NCI-H69 (cell line): ENCODE measurements around the gene CDH4.
"Not testable (repeated sequence)": the region's sequence is repeated elsewhere in the genome, so short reads cannot be mapped to it uniquely, and the experiment has no call there.

Source experiments
- DNase-seq: peaks from one replicate; lab custom pipeline; 2025; lab: John Stamatoyannopoulos, UW

CDH4 gene

DNA sequence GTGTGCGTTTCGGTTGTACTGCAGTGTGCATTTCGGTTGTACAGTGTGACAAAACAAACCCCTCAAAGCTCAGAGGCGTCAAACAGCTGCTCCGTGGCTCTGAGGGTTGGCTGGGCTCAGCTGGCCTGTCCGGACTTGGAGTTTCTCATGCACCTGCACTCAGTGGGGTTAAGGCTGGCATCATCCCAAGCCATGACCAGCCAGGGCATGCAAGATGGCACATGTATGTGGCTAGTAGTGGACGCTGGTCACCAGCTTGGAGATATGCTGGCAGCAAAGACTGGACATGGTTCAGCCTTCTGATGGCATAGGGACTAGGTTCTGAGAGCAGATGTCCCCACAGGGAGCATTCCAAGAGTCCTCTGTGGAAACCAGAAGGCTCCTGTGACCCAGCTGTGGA is 187.2 kb downstream of the CDH4 start:
- DNase-seq = no peak

- no peak for DNase-seq
Measured at GRCh38 chr20:61440548-61441055, 188.5 kb downstream of the CDH4 start.

- no peak for DNase-seq
Measured at GRCh38 chr20:61441537-61441936, 189.5 kb downstream of the CDH4 start.

GRCh38 chr20:61442075-61442670 is 190.1 kb downstream of the CDH4 start:
- DNase-seq = no peak

DNA sequence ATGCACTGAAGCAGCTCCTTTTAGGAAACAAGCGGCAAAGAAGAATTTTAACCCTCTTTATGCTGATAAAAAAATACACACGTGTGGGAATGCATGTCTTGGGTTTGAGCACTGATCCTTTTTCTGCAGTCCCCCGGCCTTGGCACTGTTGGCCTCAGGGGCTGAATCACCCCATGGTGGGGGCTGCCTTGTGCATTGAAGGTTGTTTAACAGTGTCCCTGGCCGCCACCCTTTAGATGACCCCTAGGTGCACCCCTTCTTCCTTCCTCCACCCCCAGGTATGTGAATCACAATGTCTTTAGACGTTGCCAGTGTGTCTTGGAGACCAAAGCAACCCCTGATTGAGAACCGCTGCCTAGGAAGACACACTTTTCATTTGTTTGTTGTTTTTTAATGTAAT is 190.7 kb downstream of the CDH4 start:
- DNase-seq = no peak

GRCh38 chr20:61443443-61444126 is 191.5 kb downstream of the CDH4 start:
- no peak for DNase-seq

GRCh38 chr20:61444637-61445036 is 192.6 kb downstream of the CDH4 start:
- DNase-seq = no peak

DNA sequence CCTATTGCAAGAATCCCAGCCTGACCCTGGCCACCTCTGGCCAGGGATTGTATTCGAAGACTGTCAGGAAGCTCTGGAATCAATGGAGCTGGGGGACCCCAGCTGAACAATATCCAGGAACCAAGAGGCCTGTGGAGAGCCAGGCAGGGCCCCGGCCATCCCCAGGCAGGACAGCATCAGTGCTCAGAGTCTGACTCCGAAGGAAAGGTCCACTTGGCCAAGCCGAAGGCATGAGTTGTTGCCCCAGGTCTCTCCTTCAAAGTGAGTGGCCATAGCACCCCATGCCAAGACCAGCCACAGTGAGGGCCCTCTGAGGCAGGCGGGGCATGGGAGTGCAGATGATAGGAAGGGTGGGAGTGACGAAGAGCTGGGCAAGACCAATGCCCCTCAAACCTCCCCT is 193.1 kb downstream of the CDH4 start:
- no peak for DNase-seq

DNA sequence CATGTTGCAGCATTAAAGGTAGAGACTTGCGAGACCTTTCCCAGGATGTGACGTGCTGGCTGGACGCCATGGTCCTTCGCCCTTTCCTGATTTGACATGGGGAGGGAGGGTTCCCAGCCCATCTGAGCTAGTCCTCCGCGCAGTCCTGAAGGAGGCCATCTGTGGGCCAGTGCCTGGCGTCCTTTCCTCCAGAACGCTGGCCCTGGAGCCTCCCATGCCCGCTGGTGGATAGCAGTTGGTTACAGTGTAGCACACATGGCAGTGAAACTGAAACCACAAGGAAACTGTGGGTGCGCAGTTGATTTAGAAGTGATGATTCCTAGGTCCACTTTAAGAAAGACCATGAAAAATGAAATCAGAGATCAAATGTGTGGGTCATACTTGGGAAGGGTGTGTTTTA is 193.7 kb downstream of the CDH4 start:
- no peak for DNase-seq

- peak; percentile 0 for DNase-seq
Measured at GRCh38 chr20:61447952-61448351, 195.9 kb downstream of the CDH4 start.

GRCh38 chr20:61448386-61448785 is 196.3 kb downstream of the CDH4 start:
- DNase-seq = no peak

DNA sequence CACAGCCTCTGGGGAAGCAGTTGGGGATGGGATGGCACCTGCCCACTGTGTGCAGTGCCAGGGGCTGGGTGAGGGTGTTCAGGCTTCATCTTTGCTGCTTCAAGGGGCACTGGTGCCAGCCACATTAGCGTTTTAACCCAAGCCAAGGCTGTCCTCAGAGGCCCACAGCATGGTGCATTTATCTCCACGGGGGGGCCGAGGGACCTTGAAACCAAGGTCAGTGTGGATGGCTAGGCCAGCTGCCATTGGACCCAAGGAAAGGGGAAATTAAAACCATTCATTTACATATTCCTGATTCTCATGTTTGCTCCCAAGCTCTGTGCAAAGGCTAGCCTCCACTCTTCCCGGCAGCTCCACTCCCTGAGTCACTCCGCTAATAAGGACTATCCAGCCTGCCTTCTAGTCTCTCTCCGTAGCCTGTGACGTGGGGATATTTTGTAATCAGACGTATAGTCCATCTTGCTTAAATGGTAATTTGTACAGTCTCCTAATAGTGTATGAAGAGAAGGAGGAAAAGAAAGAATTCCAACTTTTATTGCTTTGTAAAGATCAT is 197.1 kb downstream of the CDH4 start:
- DNase-seq = no peak

- no peak for DNase-seq
Measured at GRCh38 chr20:61449916-61450315, 197.9 kb downstream of the CDH4 start.

DNA sequence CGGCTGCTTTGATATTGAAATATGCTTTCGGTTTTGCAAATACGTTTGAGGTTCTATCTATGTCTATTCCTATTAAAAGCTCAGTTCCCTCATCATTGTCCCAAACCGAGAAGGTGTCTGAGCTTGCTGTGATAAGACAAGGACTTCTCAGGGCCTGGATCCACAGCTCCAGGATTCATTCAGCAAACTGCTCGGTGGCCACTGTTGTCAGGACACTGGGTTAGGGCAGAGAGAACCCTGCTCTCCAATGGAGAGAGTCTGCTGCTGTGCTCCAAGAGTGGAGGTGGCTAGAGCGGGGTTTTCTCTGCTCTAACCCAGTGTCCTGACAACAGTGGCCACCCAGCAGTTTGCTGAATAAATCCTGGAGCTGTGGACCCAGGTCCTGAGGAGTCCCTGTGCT is 198.5 kb downstream of the CDH4 start:
- no peak for DNase-seq

- no peak for DNase-seq
Measured at GRCh38 chr20:61451009-61451408, 198.9 kb downstream of the CDH4 start.

- no peak for DNase-seq
Measured at GRCh38 chr20:61451953-61452352, 199.9 kb downstream of the CDH4 start.

DNA sequence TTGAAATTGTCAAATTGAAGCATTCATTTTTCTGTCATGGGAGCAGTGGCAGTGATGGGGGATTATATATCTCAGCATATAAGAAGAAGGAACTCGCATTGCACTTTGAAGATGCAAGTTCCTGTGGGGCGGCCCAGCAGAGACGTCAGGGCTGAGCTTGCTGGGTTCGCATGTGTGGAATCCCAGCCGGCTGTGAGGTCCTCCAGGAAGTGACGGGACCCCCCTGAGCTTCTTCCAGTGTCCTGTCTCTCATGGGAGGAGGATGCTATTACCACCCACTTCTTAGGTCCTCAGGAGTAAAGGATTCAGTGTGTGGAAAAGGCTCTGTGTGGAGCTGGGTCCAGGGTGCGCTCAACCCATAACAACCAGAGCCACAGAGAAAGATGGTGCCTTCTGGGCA is 201.2 kb downstream of the CDH4 start:
- no peak for DNase-seq

GRCh38 chr20:61453623-61454022 is 201.6 kb downstream of the CDH4 start:
- DNase-seq = not testable (repeated sequence)

GRCh38 chr20:61454053-61454452 is 202.0 kb downstream of the CDH4 start:
- DNase-seq = no peak

GRCh38 chr20:61455508-61456215 is 203.6 kb downstream of the CDH4 start:
- no peak for DNase-seq

DNA sequence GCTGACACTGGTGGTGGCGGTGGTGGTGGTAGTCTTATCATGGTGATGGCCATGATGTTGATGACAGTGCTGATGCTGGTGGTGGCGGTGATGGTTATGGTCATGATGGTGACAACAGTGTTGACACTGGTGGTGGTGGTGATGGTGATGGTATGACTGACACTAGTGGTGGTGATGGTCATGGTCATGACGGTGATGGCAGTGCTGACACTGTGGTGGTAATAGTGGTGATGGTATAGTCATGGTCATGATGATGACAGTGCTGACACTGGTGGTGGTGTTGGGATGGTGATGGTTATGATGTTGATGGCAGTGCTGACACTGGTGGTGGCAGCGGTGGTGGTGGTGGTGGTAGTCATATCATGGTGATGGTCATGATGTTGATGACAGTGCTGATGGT is 205.7 kb downstream of the CDH4 start:
- no peak for DNase-seq

GRCh38 chr20:61458146-61458746 is 206.2 kb downstream of the CDH4 start:
- DNase-seq = no peak

- DNase-seq = no peak
Measured at GRCh38 chr20:61459266-61459665, 207.2 kb downstream of the CDH4 start.
